Endodermal cell (in vitro differentiated cells): Measurements from ENCODE around the gene PAPOLA. TPM values are rescaled to one million over a fixed set of nuclear protein-coding genes. Genes with fewer than 3 reads are reported as not detected.

Experiments
- DNase-seq: peaks from one replicate; pipeline ENCODE4 v3.0.0-alpha.2; 2017
- H3K27ac ChIP-seq: 2 replicates; pipeline ENCODE4 v1.5.1; 2013; ENCODE audit warnings: mild to moderate bottlenecking, low read depth, low read length, moderate library complexity
- H3K27me3 ChIP-seq: 2 replicates; pipeline ENCODE4 v1.6.1; 2013; ENCODE audit warnings: mild to moderate bottlenecking, low read length, moderate library complexity; ENCODE audit not compliant: insufficient read depth, control insufficient read depth, poor library complexity, severe bottlenecking
- H3K36me3 ChIP-seq: 2 replicates; pipeline ENCODE4 v1.7.0; 2013; ENCODE audit warnings: mild to moderate bottlenecking, low read length, moderate library complexity; ENCODE audit not compliant: control insufficient read depth, insufficient read depth
- H3K4me1 ChIP-seq: one replicate; pipeline ENCODE4 v1.7.0; 2013; ENCODE audit warnings: low read length; ENCODE audit not compliant: control insufficient read depth, insufficient read depth
- H3K4me3 ChIP-seq: 2 replicates; pipeline ENCODE4 v1.5.1; 2013; ENCODE audit warnings: mild to moderate bottlenecking, low read length, moderate library complexity
- H3K9ac ChIP-seq: 2 replicates; pipeline ENCODE4 v1.6.1; 2013; ENCODE audit warnings: mild to moderate bottlenecking, low read length, moderate library complexity; ENCODE audit not compliant: poor library complexity, severe bottlenecking; ENCODE audit errors: extremely low read depth
- H3K9me3 ChIP-seq: 2 replicates; pipeline ENCODE4 v1.6.1; 2013; ENCODE audit warnings: mild to moderate bottlenecking, low read length, moderate library complexity; ENCODE audit not compliant: control insufficient read depth
- H3K27ac Mint-ChIP-seq: 2 replicates; pipeline ENCODE4 v1.8.0; 2020; ENCODE audit warnings: mixed read lengths
- H3K27me3 Mint-ChIP-seq: 2 replicates; pipeline ENCODE4 v1.8.0; 2021; ENCODE audit warnings: mild to moderate bottlenecking, mixed read lengths; ENCODE audit not compliant: insufficient read depth
- H3K36me3 Mint-ChIP-seq: 2 replicates; pipeline ENCODE4 v1.8.0; 2020; ENCODE audit warnings: low read depth, mixed read lengths
- H3K4me1 Mint-ChIP-seq: 2 replicates; pipeline ENCODE4 v1.8.0; 2020; ENCODE audit warnings: mixed read lengths
- H3K4me3 Mint-ChIP-seq: 2 replicates; pipeline ENCODE4 v1.8.0; 2020; ENCODE audit warnings: mild to moderate bottlenecking, moderate library complexity, mixed read lengths
- H3K9me3 Mint-ChIP-seq: 2 replicates; pipeline ENCODE4 v1.8.0; 2020; ENCODE audit warnings: mild to moderate bottlenecking, mixed read lengths
- CTCF ChIP-seq: fragments of 200-600 bp; sonication (generic); conservative IDR thresholded peaks from 2 replicates; pipeline ENCODE4 v1.5.0; 2021; ENCODE audit warnings: antibody characterized with exemption, mild to moderate bottlenecking
- WGBS, 2 experiments: methylation state at CpG; one replicate each; pipeline versions ENCODE4 v1.1.5 to v1.1.7; 2013; ENCODE audit warnings: missing lambda C conversion rate in 2 of 2, mixed read lengths in 1 of 2; ENCODE audit not compliant: insufficient coverage in 1 of 2, insufficient read length in 1 of 2; 5-methylcytosine and 5-hydroxymethylcytosine counted together
- total RNA-seq, 2 donors: library from RNA; stranded (reverse); fragmentation: NEBNext Ultra II Directional in 1 of 2; extraction: Animal tissue kit (Norgen Biotek cat#: 25700) in 1 of 2; gene quantifications; 2 replicates in 1 of 2; 3 replicates in 1 of 2; pipeline ENCODE4 v1.2.1, GENCODE V29; 2021

Gene PAPOLA
- total RNA-seq, 2 donors from 2014 or later = 218 to 225 TPM

GRCh38 chr14:96576359-96576758 is 74.2 kb downstream of the PAPOLA start:
- H3K4me1 Mint-ChIP-seq = peaks cover 24% of the 10 kb centered on the region
- H3K36me3 ChIP-seq = peaks cover 18% of the 10 kb centered on the region
- no peak overlapping the region for H3K27ac Mint-ChIP-seq
- H3K4me3 Mint-ChIP-seq = no peak overlapping the region
- H3K4me1 ChIP-seq = peaks cover 12% of the 10 kb centered on the region
- H3K9me3 ChIP-seq = no peaks in the 10 kb centered on the region
- H3K9ac ChIP-seq = no peak overlapping the region
- H3K27me3 ChIP-seq = no peaks in the 10 kb centered on the region
- no peak overlapping the region for H3K4me3 ChIP-seq
- H3K27me3 Mint-ChIP-seq = no peaks in the 10 kb centered on the region
- no peak overlapping the region for H3K27ac ChIP-seq
- DNase-seq = no peak
- H3K9me3 Mint-ChIP-seq = no peaks in the 10 kb centered on the region
- TF ChIP-seq CTCF = no peak
- WGBS, 2 experiments = 90 to 94% methylated on average over 5 to 6 of the region's 6 CpGs
- H3K36me3 Mint-ChIP-seq = peaks cover 24% of the 10 kb centered on the region

DNA sequence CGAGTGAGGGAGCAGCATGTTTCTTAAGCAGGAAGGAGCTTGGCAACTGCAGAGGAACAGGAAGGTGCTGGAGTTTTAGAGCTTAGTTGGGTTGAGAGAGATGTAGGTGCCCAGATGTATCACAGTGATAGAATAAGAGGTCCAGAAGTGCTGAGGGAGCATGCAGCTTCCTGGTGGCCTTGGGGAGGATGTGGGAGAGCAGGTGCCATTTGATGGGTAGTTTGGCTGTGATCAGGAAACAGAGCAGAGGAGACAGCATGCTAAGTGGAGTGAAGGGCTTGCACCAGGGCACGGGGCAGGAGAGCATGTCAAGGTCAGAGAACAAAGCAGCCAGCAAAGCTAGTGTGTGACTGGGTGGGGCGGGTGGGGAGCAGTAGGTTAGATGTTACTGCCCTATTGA is 74.8 kb downstream of the PAPOLA start:
- H3K36me3 ChIP-seq = peaks cover 12% of the 10 kb centered on the region
- Mint-ChIP-seq H3K4me3 (no peak overlapping the region), H3K36me3 (peaks cover 18% of the 10 kb centered on the region), H3K4me1 (peaks cover 24% of the 10 kb centered on the region), H3K27ac (no peak overlapping the region), H3K9me3 (no peaks in the 10 kb centered on the region), H3K27me3 (no peaks in the 10 kb centered on the region)
- no peaks in the 10 kb centered on the region for H3K9me3 ChIP-seq
- no peak for TF ChIP-seq CTCF
- no peak overlapping the region for H3K4me3 ChIP-seq
- no peak overlapping the region for H3K27ac ChIP-seq
- no peak for DNase-seq
- no peak overlapping the region for H3K9ac ChIP-seq
- H3K4me1 ChIP-seq = peaks cover 12% of the 10 kb centered on the region
- WGBS, 2 experiments = 91 to 100% methylated on average over 1 to 3 of the region's 3 CpGs
- H3K27me3 ChIP-seq = no peaks in the 10 kb centered on the region

GRCh38 chr14:96578619-96579018 is 76.4 kb downstream of the PAPOLA start:
- no peak overlapping the region for H3K27ac ChIP-seq
- H3K27me3 ChIP-seq = no peaks in the 10 kb centered on the region
- no peaks in the 10 kb centered on the region for H3K9me3 Mint-ChIP-seq
- no peak overlapping the region for H3K27ac Mint-ChIP-seq
- no peak overlapping the region for H3K4me3 ChIP-seq
- peaks cover 4% of the 10 kb centered on the region for H3K36me3 Mint-ChIP-seq
- H3K9me3 ChIP-seq = no peaks in the 10 kb centered on the region
- 60 to 94% methylated on average over 1 to 6 of the region's 6 CpGs for WGBS, 2 experiments
- H3K9ac ChIP-seq = no peak overlapping the region
- TF ChIP-seq CTCF = no peak
- peaks cover 14% of the 10 kb centered on the region for H3K4me1 Mint-ChIP-seq
- H3K27me3 Mint-ChIP-seq = no peaks in the 10 kb centered on the region
- no peak overlapping the region for H3K4me3 Mint-ChIP-seq
- H3K4me1 ChIP-seq = peaks cover 4% of the 10 kb centered on the region
- DNase-seq = peak; percentile 48
- no peaks in the 10 kb centered on the region for H3K36me3 ChIP-seq
